CD4-positive, alpha-beta T cell treated with Interferon alpha-2 for 1 hour (primary cell): ENCODE results near the gene CR1.
"Not testable (repeated sequence)": the region's sequence is repeated elsewhere in the genome, so short reads cannot be mapped to it uniquely, and the experiment has no call there.

Source experiments
- DNase-seq, 2 donors: peaks; one replicate each; pipeline ENCODE4 v3.0.0-alpha.2; 2020 to 2022

CR1 gene

DNA sequence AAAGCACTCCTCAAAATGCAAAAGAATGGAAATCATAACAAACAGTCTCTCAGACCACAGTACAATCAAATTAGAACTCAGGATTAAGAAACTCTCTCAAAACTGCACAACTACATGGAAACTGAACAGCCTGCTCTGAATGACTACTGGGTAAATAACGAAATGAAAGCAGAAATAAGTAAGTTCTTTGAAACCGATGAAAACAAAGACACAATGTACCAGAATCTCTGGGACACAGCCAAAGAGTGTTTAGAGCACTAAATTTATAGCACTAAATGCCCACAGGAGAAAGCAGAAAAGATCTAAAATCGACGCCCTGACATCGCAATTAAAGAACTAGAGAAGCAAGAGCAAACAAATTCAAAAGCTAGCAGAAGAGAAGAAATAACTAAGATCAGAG is 95.2 kb downstream of the CR1 start:
- not testable (repeated sequence) for DNase-seq

- not testable (repeated sequence) for DNase-seq
Measured at GRCh38 chr1:207594095-207594494, 98.1 kb downstream of the CR1 start.

- no peak for DNase-seq
Measured at GRCh38 chr1:207603777-207604176, 107.8 kb downstream of the CR1 start.

DNA sequence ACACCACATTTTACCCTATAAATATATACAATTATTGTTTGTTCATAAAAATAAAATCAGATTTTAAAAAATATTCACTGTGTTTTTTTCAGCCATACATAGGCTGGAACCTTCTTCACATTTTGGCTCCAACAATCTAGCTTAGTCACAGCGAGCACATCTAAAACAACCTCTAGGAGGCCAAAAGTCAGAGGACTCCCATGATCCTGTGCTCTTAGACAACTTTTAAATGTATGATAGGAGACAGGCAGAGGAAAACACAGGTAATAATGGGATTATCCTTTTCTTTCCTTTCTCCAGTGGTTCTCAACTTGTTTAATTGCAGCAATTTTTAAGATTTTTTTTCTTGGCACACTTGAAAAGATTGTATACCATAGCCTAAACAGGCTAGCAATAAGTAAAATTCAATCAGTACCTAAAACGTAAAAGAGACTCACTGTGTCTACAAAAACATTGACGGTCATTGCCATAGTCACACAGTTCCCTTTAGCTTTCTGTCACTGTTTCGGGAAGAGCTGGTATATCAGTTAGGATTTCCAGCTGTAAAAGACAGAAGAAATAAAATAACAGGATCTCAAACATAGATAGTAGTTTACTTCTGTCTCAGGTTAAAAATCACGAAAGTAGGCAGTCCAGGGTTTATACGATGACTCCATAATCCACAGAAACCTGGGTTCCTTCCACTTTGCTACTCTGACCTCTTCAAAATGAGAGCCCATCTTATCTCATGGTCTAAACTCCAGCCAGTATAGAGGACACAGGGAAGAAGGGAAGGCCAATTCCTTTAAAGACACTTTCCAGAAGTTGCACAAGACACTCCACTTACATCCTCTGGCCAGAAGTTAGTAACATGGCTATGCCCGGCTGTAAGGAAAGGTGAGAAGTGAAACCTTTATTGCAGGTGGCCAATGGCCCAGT is 109.7 kb downstream of the CR1 start:
- DNase-seq = no peak

DNA sequence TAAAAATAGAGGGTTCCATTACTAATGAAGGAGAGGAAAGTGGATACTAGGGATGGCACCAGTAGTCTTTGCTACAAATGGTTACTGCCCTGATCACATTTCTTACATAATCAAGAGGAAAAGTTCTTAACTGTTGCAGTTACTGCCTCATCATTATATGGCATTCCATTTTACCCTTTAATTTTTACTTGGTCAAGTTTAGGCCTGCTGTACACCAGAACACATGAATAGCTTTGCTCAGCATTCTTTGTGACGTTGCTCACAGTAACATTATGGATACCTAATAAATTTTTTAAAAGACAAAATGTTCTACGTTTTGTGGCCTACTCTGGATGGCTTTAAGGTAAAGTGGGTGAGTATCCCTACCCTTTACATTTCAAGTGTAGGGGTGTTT is 110.4 kb downstream of the CR1 start:
- DNase-seq = no peak

GRCh38 chr1:207612762-207613161 is 116.8 kb downstream of the CR1 start:
- DNase-seq = no peak

DNA sequence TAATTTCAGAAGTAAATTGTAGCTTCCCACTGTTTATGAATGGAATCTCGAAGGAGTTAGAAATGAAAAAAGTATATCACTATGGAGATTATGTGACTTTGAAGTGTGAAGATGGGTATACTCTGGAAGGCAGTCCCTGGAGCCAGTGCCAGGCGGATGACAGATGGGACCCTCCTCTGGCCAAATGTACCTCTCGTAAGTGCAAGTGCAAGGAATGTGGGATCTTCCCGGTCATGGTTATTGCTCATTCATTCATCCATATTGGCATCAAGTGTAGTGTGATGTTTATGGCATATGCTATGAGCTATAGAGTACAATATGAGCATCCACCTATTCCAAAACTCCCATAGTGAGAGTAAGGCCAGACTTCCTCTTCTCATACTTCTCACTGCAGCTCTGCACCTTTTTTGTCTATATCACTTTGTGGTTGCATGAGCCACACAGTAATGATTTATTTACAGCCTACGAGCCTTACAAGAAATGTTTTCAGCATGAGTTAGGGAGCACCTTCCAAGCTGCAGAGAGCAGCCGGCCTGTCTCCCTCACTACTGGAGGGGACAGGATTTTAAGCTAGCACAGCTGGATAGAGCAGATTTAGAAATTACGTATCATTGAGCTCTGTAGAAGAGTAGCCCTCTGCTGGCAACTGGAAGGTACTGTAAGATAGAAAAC is 124.0 kb downstream of the CR1 start:
- peak in 1 of 2 donors; percentile 43 for DNase-seq

DNA sequence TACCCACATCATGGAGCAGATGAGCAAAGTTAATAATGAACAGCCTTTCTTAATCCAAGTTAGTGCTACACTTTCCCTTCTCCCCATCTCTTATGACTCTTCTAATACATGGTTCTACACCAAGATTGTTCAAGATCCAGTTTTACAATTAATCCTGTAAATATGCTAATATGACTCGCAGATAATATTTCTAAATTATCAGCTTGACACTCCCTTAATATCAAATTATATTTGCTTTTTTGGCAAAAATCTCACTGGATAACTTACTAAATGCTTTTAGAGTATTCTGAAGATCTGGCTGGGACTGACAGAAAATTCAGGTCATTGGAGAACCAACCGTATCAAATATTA is 124.6 kb downstream of the CR1 start:
- DNase-seq = no peak

GRCh38 chr1:207625504-207626071 is 129.6 kb downstream of the CR1 start:
- not testable (repeated sequence) for DNase-seq

GRCh38 chr1:207626972-207627337 is 131.0 kb downstream of the CR1 start:
- no peak for DNase-seq

- DNase-seq = no peak
Measured at GRCh38 chr1:207627496-207627895, 131.5 kb downstream of the CR1 start.

GRCh38 chr1:207628776-207629175 is 132.8 kb downstream of the CR1 start:
- no peak for DNase-seq

DNA sequence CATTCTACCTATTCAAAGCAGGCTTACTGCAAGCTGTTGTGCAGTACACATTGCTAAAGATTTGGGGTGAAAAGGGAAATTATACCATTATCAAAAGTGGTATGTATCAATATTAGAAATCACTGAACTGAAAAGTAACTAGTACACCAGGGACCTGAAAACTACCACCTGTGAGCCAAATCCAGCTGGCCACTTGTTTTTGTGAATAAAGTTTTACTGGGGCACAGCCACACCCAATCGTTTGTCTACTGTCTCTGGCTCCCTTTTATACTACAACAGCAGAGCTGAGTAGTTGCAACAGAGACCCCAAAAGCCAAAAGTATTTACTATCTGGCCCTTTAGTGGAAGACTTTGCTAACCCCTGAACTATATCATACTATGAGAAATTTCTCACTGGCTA is 135.2 kb downstream of the CR1 start:
- DNase-seq = no peak

- no peak for DNase-seq
Measured at GRCh38 chr1:207633226-207633625, 137.3 kb downstream of the CR1 start.

DNA sequence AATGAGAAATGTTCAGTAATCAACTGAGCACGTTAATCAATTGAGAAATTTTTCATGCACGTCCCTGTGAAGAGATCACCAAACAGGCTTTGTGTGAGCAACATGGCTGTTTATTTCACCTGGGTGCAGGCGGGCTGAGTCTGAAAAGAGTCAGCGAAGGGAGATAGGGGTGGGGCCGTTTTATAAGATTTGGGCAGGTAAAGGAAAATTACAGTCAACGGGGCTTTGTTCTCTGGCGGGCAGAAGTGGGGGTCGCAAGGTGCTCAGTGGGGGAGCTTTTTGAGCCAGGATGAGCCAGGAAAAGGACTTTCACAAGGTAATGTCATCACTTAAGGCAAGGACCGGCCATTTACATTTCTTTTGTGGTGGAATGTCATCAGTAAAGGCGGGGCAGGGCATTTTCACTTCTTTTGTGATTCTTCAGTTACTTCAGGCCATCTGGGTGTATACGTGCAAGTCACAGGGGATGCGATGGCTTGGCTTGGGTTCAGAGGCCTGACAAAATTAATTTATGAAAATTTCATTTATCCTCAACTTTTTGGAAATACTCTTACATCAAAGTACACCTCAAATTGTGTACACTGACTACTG is 137.8 kb downstream of the CR1 start:
- DNase-seq = not testable (repeated sequence)

DNA sequence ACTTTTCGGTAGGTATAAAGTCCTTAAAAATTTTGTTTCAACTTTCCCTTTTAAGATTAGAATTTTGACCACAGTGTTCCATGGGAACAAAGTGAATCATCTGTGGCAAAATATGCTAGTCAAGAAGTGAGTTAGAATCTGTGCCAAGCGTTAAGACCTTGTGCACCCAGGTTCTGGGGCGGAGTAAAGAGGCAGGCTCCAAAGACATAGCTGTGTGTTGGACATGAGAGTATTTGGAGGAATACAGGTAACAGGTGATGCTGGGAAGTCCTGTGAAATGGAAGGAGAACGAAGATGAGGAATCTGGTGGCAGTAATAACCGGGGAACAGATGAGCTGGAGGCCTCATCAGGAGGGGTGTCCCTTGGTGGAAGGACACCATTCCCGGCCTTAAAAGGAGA is 138.3 kb downstream of the CR1 start:
- DNase-seq = not testable (repeated sequence)

DNA sequence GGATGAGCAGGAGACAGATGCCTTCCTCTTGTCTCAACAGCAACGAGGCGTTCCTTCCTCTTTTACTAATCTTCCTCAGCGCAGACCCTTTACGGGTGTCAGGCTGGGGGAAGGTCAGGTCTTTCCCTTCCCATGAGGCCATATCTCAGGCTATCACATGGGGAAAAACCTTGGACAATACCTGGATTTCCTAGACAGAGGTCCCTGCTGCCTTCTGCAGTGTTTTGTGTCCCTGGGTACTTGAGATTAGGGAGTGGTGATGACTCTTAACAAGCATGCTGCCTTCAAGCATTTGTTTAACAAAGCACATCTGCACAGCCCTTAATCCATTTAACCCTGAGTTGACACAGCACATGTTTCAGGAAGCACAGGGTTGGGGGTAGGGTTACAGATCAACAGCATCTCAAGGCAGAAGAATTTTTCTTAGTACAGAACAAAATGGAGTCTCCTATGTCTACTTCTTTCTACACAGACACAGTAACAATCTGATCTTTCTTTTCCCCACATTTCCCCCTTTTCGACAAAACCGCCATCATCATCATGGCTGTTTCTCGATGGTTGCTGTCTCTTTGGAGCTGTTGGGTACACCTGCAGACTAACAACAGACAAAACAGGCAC is 139.7 kb downstream of the CR1 start:
- DNase-seq = not testable (repeated sequence)

- not testable (repeated sequence) for DNase-seq
Measured at GRCh38 chr1:207638487-207639145, 142.7 kb downstream of the CR1 start.

- not testable (repeated sequence) for DNase-seq
Measured at GRCh38 chr1:207639362-207639761, 143.4 kb downstream of the CR1 start.

DNA sequence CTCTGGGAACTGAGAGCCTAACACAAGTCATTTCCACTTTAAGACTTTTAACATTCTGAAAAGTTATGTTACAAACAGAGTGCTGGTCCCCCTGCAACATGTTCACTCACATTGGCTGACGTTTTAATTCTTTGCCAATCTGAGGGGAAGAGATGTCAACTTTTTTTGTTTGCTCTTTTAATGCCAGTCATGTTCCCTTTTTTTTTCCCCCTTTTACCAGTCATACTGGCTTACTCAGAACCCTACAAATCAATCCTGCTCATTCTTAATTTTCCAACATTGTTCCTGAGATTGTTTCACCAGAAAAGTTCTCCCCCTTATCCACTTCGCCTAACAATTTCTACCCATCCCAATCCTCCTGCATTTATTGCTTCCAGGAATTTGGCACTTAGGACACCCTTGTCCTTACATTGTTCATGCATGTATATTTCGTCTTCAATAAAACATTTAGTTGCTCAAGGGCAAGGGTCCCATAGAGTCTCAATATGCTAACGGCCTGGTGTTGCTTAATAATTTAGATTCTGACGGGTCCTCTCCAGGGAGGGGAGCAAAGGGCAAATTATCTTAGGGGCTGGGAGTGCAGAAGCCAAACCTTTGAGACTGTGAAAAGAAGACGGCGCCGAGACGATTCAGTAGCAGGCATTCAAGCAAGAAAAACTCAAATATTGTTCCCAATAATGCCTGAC is 148.4 kb downstream of the CR1 start:
- no peak for DNase-seq

- DNase-seq = peak; percentile 69 to 75
Measured at GRCh38 chr1:207644852-207645634, 149.1 kb downstream of the CR1 start, which contains the start of gene CR1L. Gene CR1L (plus strand): TSS chr1:207645133. CDS start chr1:207645234, 101 bp downstream.
